Pancreas (tissue), 10 donors: ENCODE results near the gene VWA1. TPM values are rescaled to one million over a fixed set of nuclear protein-coding genes. Genes with fewer than 3 reads are reported as not detected.

Source experiments
- ATAC-seq, 4 donors: fragments of 200-7000 bp; cut with Tn5 transposase; one replicate each; pipeline versions ENCODE4 v1.8.0 to v1.9.1; 2020; ENCODE audit warnings: mild to moderate bottlenecking in 4 of 4, moderate library complexity in 4 of 4
- DNase-seq, 6 donors: peaks; one replicate each; pipeline ENCODE4 v3.0.0-alpha.2; 2020
- FAIRE-seq: peaks from 2 replicates; lab custom pipeline; 2012; peaks lifted over from hg19 to GRCh38; lab: Jason Lieb, UNC
- H3K27ac ChIP-seq, 4 donors: fragments of 200-600 bp; sonication (generic); 1 replicate in 3 of 4; 2 replicates in 1 of 4; pipeline versions ENCODE4 v1.5.0 to v1.8.0; 2020
- H3K27me3 ChIP-seq, 4 donors: fragments of 200-600 bp; one replicate each; pipeline ENCODE4 v1.8.0; 2021
- H3K36me3 ChIP-seq, 3 donors: fragments of 200-600 bp; sonication (generic) in 1 of 3; one replicate each; pipeline versions ENCODE4 v1.5.0 to v1.8.0; 2020 to 2021
- H3K4me1 ChIP-seq, 3 donors: fragments of 200-600 bp; one replicate each; pipeline ENCODE4 v1.8.0; 2021
- H3K4me3 ChIP-seq, 4 donors: fragments of 200-600 bp; sonication (generic) in 2 of 4; one replicate each; pipeline versions ENCODE4 v1.5.0 to v1.8.0; 2020 to 2021
- H3K9me3 ChIP-seq, 4 donors: fragments of 200-600 bp; one replicate each; pipeline ENCODE4 v1.8.0; 2021
- WGBS, 2 donors: extraction: QIAGEN DNeasy Blood & Tissue Kit; methylation state at CpG; one replicate each; pipeline ENCODE4 v1.1.7; 2013; 5-methylcytosine and 5-hydroxymethylcytosine counted together
- intact Hi-C, 3 donors: fragments of 100-400 bp; cut with DNase I; formaldehyde crosslinking; loops; one replicate each; pipeline versions ENCODE4 v1.11.1 to v1.14.2; 2022
- polyA plus RNA-seq, 2 donors: library from polyadenylated mRNA; stranded (reverse); fragments of 200-250 nt; gene quantifications; one replicate each; pipeline ENCODE4 v1.2.3, GENCODE V29; 2013
- total RNA-seq, 6 donors: library from RNA; stranded (reverse); fragmentation: NEBNext Ultra II Directional in 4 of 6; extraction: Animal tissue kit (Norgen Biotek cat#: 25700) in 4 of 6; gene quantifications; one replicate each; pipeline versions ENCODE4 v1.2.1 to v1.2.4, GENCODE V29; 2021 to 2023
- TF ChIP-seq, protein P1 (sequence below), 4 donors: fragments of 200-600 bp; sonication (generic) in 3 of 4; IDR thresholded peaks; one replicate each; pipeline versions ENCODE4 v1.5.0 to v1.8.0; 2021; ENCODE audit warnings: antibody characterized with exemption in 4 of 4
- donor health status: healthy with polysubstance abuse.
- donor health status: DM: no; HTN: no; CAD: no; lungs with moderate emphysema.
- donor health status: DM: no; HTN: no; CAD: no.
- donor health status: control.
- donor health status: control.
- donor health status: Bipolar disorder and iron deficiency.
- donor health status: DM: yes; HTN: yes; CAD: no.
- donor health status: DM: no; HTN: no; CAD: no.
- donor health status: DM: no; HTN: no; CAD: no.
- donor health status: DM: yes; HTN: yes; CAD: no.

The VWA1 gene
- total and polyA plus RNA-seq, 8 donors = 25.4 to 138 (median 55.2) TPM

GRCh38 chr1:1395166-1395565 lies 40.3 kb upstream of the VWA1 start:
- DNase-seq = peak in 1 of 6 donors; percentile 13
- 90 to 92% methylated on average over 11 of the region's 11 CpGs for WGBS, 2 donors
- peaks cover 4 to 9% (median 8%) of the 10 kb centered on the region in 3 donors for H3K4me1 ChIP-seq

DNA sequence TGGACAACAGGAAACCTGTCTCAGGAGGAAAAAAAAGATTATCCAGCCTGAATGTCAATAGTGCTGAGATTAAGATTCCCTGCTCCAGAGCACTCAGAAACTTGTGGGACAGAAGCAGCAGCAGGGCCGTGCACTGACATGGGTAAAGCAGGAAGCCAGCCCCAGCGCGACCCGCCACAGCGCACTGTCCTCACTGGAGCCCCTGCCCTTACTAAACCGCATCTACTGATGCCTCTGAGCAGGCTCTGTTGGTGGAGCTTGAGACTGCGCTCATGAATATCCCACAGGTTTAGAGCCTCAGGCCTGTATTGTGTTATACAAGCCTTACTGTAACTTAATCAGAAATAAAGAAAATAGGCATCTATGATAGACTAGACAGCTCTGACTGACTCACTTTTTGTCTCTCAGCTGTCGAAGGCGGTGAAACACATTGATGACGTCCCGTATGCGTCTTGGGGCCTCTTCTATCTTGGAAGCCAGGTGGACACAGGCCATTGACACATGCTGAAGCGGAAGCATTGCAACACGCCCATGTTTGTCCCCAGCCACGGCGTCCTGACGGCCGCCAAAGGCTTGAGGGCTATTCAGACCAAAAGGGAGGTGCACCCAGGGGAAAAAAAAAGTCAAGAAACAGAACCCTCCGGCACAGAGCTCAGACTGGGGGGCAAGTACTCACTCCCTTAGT lies 37.5 kb upstream of the VWA1 start:
- WGBS, 2 donors = 38 to 46% methylated on average over 19 of the region's 19 CpGs
- intact Hi-C loops = no loop called here
- peak overlapping the region; percentile 83 to 100 (median 95) for H3K4me3 ChIP-seq
- ATAC-seq = no peak
- H3K27me3 ChIP-seq = no peaks in the 10 kb centered on the region
- peak in 1 of 6 donors; percentile 30 for DNase-seq
- H3K4me1 ChIP-seq = peaks cover 4 to 19% (median 17%) of the 10 kb centered on the region in 3 donors
- no peaks in the 10 kb centered on the region for H3K9me3 ChIP-seq
- peaks cover 2 to 37% (median 19%) of the 10 kb centered on the region in 3 donors for H3K36me3 ChIP-seq
- no peak for FAIRE-seq
- H3K27ac ChIP-seq = no peak overlapping the region
- TF ChIP-seq, protein P1, sequence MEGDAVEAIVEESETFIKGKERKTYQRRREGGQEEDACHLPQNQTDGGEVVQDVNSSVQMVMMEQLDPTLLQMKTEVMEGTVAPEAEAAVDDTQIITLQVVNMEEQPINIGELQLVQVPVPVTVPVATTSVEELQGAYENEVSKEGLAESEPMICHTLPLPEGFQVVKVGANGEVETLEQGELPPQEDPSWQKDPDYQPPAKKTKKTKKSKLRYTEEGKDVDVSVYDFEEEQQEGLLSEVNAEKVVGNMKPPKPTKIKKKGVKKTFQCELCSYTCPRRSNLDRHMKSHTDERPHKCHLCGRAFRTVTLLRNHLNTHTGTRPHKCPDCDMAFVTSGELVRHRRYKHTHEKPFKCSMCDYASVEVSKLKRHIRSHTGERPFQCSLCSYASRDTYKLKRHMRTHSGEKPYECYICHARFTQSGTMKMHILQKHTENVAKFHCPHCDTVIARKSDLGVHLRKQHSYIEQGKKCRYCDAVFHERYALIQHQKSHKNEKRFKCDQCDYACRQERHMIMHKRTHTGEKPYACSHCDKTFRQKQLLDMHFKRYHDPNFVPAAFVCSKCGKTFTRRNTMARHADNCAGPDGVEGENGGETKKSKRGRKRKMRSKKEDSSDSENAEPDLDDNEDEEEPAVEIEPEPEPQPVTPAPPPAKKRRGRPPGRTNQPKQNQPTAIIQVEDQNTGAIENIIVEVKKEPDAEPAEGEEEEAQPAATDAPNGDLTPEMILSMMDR (IDR thresholded peaks at IDR 0.05) = no peak

More at GRCh38 chr1:1395166-1395565, 40.3 kb upstream of the VWA1 start:
- Histone ChIP-seq H3K9me3 (no peaks in the 10 kb centered on the region), H3K36me3 (peaks cover 2 to 58% (median 39%) of the 10 kb centered on the region in 3 donors), H3K27me3 (no peaks in the 10 kb centered on the region), H3K4me3 (no peak overlapping the region), H3K27ac (no peak overlapping the region)
- ATAC-seq (no peak), FAIRE-seq (no peak)
- intact Hi-C loops = no loop called here
- TF ChIP-seq, protein P1 (IDR thresholded peaks at IDR 0.05) = no peak

- H3K27me3 ChIP-seq = no peaks in the 10 kb centered on the region
- peaks cover 2 to 33% (median 12%) of the 10 kb centered on the region in 3 donors for H3K36me3 ChIP-seq
- TF ChIP-seq, protein P1 (IDR thresholded peaks at IDR 0.05) = no peak
- FAIRE-seq (no peak), ATAC-seq (peak in 2 of 4 donors; percentile 1 to 3), DNase-seq (no peak)
- H3K4me3 ChIP-seq = peak overlapping the region; percentile 83 to 100 (median 95)
- peaks cover 4 to 19% (median 17%) of the 10 kb centered on the region in 3 donors for H3K4me1 ChIP-seq
- H3K27ac ChIP-seq = peak overlapping the region; percentile 52 to 73 (median 64)
- H3K9me3 ChIP-seq = no peaks in the 10 kb centered on the region
- intact Hi-C loops = no loop called here
- WGBS, 2 donors = 0% methylated on average over 48 to 54 of the region's 54 CpGs
These were observed 36.8 kb upstream of the VWA1 start for GRCh38 chr1:1398677-1399186.

DNA sequence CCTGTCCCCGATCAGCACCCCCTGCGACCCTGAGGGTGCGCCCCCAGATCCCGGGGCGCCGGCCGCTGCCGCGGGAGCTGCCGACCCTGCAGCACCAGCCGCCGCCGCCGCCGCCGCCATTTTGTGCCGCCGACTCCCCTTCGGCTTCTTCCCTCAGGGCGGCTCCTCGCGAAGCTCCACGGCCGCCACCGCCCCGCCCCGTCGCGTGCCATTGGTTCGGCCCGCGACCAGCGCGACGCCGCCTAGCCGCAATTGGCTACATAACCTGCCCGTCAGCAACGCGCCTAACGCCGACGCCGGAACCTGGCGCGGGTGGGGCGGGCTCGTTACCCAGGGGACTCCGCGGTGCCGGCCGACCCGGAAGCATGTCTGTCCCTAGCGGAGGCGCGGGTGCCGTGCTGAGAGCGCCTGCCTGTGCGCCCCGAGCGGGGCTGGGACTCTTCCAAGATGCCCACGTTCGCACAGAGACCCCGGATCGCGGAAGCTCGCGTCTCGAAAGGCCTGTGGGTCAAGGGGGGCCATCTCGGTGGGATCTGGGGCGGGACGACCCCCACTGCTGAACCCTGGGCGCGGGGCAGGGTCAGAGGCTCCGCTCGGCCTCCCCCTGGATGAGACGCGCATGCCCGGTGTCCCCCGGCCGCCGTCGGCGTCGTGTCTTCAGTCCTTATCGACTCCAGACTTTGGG lies 36.2 kb upstream of the VWA1 start, which contains the start of gene CCNL2:
CCNL2 (minus strand) TSS at position 149 of the 685 bp plus-strand sequence; CDS start at position 120, 29 bp downstream.
- Histone ChIP-seq H3K9me3 (no peaks in the 10 kb centered on the region), H3K27me3 (no peaks in the 10 kb centered on the region), H3K36me3 (peaks cover 0 to 29% (median 13%) of the 10 kb centered on the region in 3 donors), H3K4me3 (peak within 1 kb of the TSS; percentile 83 to 100 (median 95)), H3K4me1 (peaks cover 4 to 19% (median 17%) of the 10 kb centered on the region in 3 donors), H3K27ac (peak within 1 kb of the TSS; percentile 57 to 73 (median 72))
- intact Hi-C loops = no loop called here
- DNase-seq = peak; percentile 98 to 100 (median 99)
- 0 to 1% methylated on average over 78 to 86 of the region's 86 CpGs for WGBS, 2 donors
- TF ChIP-seq, protein P1 (IDR thresholded peaks at IDR 0.05) = peak; percentile 30 to 67 (median 56)
- ATAC-seq = peak; percentile 95 to 99 (median 96)
- FAIRE-seq = no peak
